ENCODE results near the gene NUP210L.

GRCh38 chr1:153973071-153973470, 181.8 kb downstream of the NUP210L start:
- TF ChIP-seq SUZ12 (IDR thresholded peaks at IDR 0.05; ENCODE audit: extremely low read depth, insufficient read depth, insufficient read length) (no peak), ZNF274 (IDR thresholded peaks at IDR 0.05; ENCODE audit: low read depth, low read length) (no peak)

Measured in NT2/D1 (cell line).